HTERT RPE-1 (cell line): Measurements from ENCODE around the gene AGTR1.
"Not testable (repeated sequence)": the region's sequence is repeated elsewhere in the genome, so short reads cannot be mapped to it uniquely, and the experiment has no call there.

Experiments
- in situ Hi-C: fragments of 300-500 bp; cut with MboI; formaldehyde crosslinking; loops from 4 replicates; pipeline ENCODE4 v1.14.3; 2020; ENCODE audit warnings: low sequenced_read_pairs

Gene AGTR1

DNA sequence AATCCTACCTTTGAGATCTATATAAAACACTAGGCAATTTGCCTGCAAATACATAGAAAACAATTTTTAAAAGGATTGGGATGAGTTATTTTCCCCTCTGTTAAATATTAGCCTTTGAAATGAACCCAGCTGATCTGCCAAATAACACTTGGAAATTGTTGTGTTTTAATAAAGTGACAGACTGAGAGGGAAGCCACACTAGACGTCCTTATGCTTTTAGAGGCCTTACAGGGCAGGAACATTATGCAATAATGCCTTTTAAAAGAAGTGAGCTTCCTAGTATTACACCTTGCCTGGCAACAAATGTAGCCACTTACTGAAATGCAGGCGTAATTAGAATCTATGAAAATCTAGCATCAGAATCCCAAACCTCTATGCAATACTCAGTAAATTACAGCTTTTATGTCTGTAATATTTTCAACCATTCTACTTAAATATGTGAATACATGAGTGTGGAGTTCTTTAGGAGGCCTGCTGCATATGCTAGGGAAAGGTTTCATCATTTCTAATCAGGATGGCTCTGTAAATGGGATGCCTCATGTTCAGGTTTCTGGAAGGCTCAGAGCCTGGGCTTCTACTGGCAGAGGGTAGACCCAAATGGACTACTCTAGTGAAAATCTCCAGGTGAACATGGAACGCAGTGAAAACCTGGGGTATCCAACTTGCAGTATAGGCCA is 20.3 kb downstream of the AGTR1 start:
- in situ Hi-C loops: no loop called here

DNA sequence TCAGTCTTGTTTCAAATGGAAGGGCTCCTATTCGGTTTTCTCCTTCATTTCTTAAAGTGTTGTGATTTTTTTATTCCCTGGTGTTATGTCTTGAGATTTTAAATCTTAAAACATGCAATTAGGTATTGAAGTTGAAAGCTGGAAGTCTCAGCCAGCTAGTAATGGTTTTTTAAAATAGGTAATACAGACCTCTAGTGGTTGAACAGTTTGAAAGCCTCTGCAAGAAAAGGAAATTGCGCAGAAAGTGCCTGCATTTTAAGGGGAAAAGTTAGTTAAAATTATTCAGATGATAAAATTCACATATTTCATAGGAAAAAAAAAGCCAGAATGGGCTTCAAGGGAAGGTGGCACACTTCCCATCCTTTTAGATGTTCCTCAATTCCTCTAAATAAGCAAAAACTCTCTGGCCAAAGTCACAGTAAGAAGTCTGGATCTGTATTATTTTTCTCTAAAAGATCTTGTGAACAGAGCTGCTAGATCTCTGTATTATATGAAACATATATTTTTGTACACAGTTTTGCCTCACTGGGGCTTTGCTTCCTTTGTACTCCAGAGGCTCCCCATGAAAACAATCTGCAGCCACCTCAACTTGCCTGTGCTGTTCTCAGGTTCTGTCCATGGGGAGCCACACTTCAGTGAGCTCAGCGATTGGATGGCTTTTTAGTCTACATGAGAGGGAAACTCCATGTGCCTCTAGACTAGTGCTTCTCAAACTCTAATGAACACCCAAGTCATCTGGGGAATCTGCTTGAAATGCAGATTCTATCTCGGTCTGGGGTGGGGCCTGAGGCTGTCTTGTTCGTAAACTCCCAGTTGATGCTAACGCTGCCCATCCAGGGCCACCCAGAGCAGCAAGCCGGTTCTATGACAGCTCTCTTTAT is 21.5 kb downstream of the AGTR1 start:
- in situ Hi-C loops: no loop called here

DNA sequence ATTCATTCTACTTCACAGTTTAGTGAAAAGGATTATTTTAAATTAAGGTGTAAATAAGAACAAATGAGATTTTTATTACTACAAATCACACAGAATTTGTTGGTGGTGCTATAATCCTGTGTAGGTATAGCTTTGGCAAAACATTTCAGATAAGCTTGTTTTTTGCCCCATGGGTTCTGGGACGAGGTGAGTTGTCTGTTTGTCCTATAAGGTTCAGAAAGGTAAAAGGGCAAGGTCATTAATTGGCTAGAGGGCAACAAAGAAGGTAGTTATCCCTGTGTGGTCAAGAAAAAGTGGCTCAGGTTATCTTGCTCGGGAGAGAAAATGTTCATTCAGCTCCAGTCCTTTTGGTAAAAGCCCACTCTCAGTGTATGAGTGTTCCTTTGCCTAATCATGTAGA is 23.2 kb downstream of the AGTR1 start:
- in situ Hi-C loops: no loop called here

DNA sequence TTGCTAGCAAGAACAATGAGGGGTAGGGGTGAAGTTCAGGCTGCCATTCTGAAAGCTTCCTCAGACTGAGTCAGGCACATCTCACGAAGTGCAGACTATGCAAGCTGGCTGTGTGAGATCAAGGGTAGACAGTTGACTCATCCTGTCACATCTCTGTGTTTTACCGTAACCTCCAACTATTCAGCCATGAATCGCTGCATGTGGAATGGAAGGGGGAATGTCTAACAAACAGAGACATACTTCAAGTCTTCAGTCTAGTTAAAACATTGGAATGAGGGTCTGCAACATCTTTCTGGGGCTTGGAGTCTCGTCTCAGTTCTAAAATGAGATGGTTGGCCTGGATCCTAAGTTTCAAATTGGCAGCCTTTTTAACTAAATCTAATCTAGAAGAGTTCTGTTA is 25.9 kb downstream of the AGTR1 start:
- in situ Hi-C loops: no loop called here

DNA sequence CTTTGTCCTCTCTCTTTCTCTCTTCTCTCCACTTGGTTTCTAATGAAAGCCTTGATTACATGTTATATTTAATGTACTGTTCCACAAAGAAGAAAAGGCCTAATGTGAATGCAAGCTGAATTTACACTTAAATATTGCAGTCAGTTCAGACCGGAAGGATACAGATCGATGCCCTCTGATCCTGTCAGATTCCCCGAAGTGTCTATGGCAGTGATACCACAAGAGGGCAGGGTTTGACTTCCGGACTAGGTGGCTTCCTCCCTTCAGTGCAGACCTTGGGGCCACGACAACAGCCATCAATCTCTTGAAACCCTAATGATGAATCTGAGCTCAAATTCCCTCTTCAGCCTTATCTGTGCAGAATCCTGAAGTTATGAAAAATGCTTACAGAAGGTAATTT is 29.5 kb downstream of the AGTR1 start:
- in situ Hi-C loops: no loop called here

DNA sequence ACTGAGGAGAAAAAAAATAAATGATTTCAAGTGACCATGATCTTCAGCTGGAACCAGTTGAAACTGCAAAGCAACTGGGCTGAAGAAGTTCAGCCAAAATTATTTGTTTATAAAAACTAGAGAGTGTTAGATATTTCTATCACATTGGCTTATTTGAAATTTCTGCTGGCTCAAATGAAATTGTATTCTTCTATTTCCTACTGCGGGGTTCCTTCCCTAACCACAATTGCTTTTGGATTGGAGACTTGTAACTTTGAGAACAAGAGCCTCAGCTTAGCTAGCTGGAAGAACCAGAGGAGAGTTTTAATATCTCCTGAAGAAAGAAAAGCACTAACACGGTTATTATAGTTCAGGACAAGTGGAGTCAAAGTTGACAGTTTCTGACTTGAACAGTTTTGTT is 31.1 kb downstream of the AGTR1 start:
- in situ Hi-C loops: no loop called here

DNA sequence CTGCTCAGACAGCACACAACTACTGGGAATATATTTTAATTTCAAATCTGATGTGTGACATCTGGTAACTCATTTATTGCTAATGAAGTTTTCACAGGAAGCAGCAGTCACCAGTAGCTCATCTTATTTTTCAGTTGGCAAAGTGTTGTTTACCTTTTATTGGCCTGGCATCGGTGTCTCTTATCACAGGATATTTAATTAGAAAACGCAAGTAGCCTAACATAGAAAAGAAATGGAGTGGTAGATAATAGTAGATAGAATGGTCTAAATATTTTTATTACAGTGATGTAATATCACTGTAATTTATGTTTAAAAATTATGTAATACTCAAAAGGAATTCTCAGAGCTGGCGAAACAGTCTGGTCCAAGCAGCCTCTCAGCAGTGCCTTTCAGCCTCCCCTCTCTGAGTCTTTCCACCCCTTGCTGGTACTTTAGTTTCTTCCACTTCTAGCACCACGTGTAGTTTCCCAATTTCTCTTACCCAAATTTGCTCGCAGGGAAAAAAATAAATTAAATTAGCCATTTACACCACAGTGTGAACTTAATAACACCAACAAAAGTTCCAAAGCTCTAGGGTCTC is 31.9 kb downstream of the AGTR1 start:
- in situ Hi-C loops: no loop called here

DNA sequence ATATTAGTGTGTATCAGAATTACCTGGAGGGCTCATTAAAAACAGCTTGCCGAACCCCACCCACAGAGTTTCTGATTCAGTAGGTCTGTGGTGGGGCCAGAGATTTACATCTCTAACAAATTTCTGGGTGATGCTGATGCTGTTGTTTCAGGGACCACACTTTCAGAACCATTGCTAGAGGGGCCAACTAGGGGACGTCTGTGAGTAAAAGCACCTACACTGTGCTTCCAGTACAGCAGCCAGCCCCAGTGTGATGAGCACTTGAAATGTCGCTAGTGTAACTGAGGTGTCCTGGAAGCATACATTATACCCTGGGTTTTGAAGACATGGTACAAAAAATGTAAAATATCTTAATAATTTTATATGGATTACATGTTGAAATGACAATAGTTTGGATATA is 33.0 kb downstream of the AGTR1 start:
- in situ Hi-C loops: no loop called here

DNA sequence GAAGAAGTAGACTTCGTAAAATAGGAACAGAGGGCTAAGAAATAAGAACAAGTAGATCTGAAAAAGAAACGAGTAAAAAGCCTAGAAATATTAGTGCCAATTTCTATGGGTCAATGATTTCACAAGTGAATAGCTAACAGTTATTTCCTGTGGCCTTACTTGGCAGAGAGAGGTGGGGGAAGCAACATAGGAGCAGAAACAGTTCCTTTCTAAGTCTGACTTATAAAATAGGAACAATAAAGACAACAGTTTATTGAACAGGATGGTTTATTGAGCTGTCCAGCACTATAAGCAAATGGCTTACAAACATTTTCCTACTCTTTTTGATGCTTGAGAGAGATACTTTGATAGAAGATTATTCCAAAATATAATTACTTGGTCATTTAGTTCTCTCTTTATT is 37.9 kb downstream of the AGTR1 start:
- in situ Hi-C loops: no loop called here

DNA sequence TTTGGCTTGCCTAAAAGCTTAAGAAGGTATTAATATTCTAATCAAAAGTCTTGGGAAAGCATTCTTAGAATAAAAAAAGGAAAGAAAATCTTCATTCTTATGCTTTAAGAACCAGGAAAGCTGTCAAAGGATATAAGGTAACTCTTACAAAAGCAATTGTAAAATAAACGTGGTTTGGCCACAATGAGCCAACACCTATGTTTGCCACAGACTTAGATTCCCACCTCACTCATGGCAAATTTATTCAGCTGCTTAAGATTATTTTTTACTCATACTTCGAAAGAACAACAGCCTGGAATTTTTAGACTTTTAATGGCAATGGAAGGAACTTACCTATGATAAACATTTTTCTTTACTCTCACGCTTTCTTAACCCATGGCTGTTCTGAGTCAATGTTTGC is 38.4 kb downstream of the AGTR1 start:
- in situ Hi-C loops: no loop called here

DNA sequence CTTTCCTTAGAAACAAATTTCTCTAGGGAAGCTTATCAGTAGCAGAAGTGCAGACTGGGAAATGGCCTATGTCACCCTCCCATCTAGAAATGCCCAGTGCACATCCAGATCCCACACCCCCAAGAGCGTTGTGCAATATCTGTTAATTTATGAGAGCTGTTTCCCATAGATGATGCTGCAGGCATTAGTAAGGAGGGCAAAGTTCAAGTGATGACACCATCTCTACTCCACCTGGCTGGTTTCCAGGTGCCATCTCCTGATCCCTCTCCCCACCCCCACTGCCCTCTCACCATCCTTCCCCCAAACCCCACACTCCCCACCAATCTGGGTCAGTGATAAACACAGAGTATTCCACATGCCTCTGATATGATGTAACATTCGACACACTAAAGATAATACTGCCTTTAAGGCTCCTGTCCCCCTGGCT is 39.4 kb downstream of the AGTR1 start:
- in situ Hi-C loops: no loop called here

DNA sequence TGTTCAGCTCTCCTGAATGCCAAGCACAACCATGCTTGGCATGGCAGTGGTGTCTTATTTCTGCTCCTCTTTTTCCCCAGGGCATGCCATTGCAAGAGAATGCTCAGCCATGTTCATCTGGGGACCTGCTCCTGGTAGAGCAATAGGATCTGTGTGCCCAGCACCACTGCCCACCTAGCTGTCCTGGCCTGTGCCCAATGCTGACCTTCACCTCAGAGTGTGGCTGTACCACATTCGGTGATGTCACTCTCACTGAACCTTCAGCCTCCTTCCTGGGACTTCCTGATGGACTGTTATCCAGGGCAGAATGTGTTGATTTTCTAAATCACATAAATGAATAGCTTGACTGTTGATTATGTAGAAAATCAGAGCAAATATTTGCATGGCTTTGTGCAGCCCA is 42.0 kb downstream of the AGTR1 start:
- in situ Hi-C loops: no loop called here

DNA sequence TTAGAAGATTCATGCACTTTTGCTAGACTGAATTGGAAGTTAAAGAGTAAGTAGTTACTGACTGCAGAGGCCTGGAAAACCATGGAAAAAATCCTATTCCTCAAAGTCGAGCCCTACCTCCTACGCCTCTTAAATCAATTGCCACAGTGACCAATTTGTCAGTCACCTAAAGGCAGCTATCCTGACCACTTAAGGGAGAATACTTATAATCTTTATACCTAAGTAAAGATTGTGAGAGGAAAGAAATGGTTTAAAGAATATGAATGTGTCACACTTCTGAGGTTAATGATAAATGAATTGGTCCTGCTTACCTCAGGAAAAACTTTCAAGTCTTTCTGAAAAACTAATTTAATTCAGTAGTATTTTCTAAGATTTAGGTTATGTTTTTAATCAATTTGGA is 42.6 kb downstream of the AGTR1 start:
- in situ Hi-C loops: no loop called here

DNA sequence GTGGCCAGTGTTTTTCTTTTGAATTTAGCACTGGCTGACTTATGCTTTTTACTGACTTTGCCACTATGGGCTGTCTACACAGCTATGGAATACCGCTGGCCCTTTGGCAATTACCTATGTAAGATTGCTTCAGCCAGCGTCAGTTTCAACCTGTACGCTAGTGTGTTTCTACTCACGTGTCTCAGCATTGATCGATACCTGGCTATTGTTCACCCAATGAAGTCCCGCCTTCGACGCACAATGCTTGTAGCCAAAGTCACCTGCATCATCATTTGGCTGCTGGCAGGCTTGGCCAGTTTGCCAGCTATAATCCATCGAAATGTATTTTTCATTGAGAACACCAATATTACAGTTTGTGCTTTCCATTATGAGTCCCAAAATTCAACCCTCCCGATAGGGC is 43.5 kb downstream of the AGTR1 start:
- in situ Hi-C loops: no loop called here

DNA sequence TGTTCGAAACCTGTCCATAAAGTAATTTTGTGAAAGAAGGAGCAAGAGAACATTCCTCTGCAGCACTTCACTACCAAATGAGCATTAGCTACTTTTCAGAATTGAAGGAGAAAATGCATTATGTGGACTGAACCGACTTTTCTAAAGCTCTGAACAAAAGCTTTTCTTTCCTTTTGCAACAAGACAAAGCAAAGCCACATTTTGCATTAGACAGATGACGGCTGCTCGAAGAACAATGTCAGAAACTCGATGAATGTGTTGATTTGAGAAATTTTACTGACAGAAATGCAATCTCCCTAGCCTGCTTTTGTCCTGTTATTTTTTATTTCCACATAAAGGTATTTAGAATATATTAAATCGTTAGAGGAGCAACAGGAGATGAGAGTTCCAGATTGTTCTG is 44.4 kb downstream of the AGTR1 start:
- in situ Hi-C loops: no loop called here

DNA sequence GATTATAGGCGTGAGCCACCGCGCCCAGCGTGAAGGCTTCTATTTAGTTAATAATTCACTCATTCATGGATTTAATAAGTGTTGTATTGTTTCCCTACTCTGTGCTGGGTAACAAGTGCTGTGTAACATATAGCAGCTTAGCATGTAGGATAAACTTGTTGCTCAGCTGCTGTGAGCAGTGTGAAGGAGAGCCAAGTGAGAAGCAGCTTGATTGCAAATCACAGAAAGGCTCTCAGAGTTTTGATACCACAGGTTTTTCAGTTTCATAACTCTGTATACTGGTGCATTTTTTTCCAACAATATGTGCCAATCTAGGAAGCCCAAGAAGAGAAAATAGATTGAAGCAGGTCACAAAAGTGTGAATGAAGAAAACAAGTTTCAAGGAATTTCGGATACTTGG is 48.4 kb downstream of the AGTR1 start:
- in situ Hi-C loops: no loop called here

DNA sequence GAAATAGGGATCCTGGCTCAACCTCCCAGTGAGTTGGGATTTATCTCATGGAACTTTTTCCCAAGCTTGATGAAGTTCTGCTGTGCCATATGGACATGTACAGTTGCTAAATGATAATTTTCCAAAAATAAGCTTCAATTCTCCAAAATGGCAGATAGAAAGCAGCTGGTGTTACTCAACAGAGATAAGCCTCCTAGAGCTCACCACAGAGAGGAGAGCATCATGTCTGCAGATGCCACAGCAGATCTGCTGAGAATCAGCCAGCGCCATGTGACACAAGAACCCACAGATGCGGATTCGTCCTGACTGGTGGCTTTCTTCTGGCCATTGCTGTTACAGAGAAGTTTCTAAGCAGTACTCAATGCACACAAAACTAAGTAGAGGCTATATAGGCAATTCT is 50.6 kb downstream of the AGTR1 start:
- in situ Hi-C loops: no loop called here

DNA sequence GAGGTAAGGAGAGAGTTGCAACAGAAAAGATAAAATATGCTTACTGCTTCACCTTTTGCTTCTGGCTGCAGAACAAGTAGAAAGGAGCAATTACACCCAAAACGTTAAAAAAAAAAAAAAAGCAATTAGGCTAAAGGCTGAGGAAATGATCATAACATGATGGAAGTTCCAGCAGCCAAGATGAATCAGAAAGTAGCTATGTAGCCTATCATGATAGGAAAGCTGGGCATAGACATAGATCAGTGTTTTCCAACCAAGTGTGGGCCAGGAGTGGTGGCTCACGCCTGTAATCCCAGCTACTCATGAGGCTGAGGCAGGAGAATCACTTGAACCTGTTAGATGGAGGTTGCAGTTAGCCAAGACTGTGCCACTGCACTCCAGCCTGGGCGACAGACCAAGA is 52.6 kb downstream of the AGTR1 start:
- in situ Hi-C loops: no loop called here

DNA sequence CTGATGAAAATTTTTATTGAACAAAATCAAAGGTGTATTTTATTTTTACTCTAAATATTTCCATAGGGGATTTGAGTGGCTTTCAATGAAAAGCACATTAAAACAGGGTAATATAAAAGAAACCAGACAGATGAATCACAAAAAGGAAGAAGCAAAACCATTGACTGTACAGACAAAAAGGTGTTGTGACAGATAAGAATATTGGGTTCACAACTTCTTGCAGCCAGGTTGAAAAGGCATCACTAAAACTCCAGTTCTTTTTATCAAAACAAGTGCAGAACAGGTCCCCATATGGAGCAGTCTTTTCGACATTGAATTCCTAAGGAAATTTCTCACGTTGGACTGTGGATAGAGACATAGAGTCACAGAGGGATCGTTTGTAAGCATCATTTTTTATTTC is 53.8 kb downstream of the AGTR1 start:
- in situ Hi-C loops: no loop called here

DNA sequence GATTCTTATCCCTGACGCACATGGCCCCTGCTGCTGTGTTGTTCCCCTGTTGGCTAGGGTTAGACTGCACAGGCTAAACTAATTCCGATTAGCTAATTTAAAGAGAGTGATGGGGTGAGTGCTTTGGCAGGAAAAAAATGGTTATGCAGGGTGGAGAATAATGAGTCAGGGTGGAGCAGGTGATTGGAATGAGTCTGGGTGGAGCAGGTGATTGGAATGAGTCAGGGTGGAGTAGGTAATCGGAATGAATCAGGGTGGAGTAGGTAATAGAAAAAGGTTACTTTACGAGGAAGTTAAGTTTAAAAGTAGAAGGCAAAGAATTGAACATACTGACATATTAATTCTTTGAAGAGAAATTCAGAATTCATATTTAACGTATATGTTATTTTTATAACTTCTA is 55.7 kb downstream of the AGTR1 start:
- in situ Hi-C loops: not testable (repeated sequence)

DNA sequence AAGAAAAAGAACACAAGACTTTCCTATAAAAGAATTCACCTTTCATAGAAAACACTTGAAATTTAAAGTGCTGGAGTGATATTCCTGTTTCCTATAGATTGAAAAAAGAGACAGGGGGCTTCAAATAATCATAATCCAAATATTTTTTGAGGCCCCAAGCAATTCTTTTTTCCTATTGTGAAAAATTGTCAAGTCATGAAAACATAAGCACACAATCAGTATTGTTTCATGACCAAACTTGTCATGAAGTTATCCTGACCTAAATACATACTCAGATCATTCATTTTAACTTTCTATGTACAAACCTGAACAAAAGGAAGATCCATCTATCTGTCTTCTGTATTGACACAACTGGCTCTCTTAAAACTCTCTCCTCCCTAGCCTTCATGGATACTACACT is 57.9 kb downstream of the AGTR1 start:
- in situ Hi-C loops: no loop called here

DNA sequence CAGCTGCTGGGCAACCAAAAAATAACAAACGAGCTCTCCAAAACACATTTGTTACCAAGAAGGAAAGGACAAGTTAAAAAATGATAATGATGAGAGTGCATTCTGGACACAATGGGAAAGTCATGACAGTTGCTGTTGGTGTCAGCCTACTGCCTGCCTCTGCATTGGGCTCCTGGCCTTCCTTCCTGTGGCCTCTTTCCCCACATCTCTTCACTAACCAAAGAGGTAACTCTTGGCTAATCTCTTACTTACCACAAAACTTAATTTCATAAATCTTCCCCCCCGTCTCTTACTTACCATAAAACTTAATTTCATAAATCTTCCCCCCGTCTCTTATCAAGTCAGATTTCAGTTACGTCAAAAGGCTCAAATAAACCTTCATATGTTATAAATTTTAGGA is 58.6 kb downstream of the AGTR1 start:
- in situ Hi-C loops: no loop called here
